Glutamatergic neuron (in vitro differentiated cells): Measurements from ENCODE around the gene TNFRSF8. TPM values are rescaled to one million over a fixed set of nuclear protein-coding genes. Genes with fewer than 3 reads are reported as not detected.
A peak's percentile ranks its signal among the peaks of the same experiment; 100 is the strongest.
"Not testable (repeated sequence)": the region's sequence is repeated elsewhere in the genome, so short reads cannot be mapped to it uniquely, and the experiment has no call there.

ENCODE experiments used
- DNase-seq: peaks from one replicate; pipeline ENCODE4 v3.0.0; 2022
- H3K27ac Mint-ChIP-seq: one replicate; pipeline ENCODE4 v1.8.0; 2020; ENCODE audit warnings: mild to moderate bottlenecking, mixed read lengths, inconsistent platforms; ENCODE audit not compliant: unreplicated experiment
- H3K27me3 Mint-ChIP-seq: one replicate; pipeline ENCODE4 v1.8.0; 2020; ENCODE audit warnings: mild to moderate bottlenecking, moderate library complexity, mixed read lengths, inconsistent platforms; ENCODE audit not compliant: unreplicated experiment
- H3K36me3 Mint-ChIP-seq: one replicate; pipeline ENCODE4 v1.8.0; 2020; ENCODE audit warnings: mild to moderate bottlenecking, mixed read lengths, inconsistent platforms; ENCODE audit not compliant: unreplicated experiment
- H3K4me1 Mint-ChIP-seq: one replicate; pipeline ENCODE4 v1.8.0; 2020; ENCODE audit warnings: mild to moderate bottlenecking, low read depth, mixed read lengths, inconsistent platforms; ENCODE audit not compliant: unreplicated experiment
- H3K4me3 Mint-ChIP-seq: one replicate; pipeline ENCODE4 v1.8.0; 2020; ENCODE audit warnings: mild to moderate bottlenecking, mixed read lengths, inconsistent platforms; ENCODE audit not compliant: unreplicated experiment
- H3K9me3 Mint-ChIP-seq: one replicate; pipeline ENCODE4 v1.8.0; 2020; ENCODE audit warnings: mild to moderate bottlenecking, moderate library complexity, mixed read lengths, inconsistent platforms; ENCODE audit not compliant: unreplicated experiment
- CTCF ChIP-seq: fragments of 200-600 bp; sonication (generic); IDR thresholded peaks from one replicate; pipeline ENCODE4 v1.5.0; 2021; ENCODE audit not compliant: partially characterized antibody, unreplicated experiment
- total RNA-seq: library from RNA; stranded (reverse); fragmentation: NEBNext Ultra II Directional; extraction: Animal tissue kit (Norgen Biotek cat#: 25700); gene quantifications from one replicate; pipeline ENCODE4 v1.2.1, GENCODE V29; 2021; ENCODE audit not compliant: unreplicated experiment

TNFRSF8 gene
- total RNA-seq, 1 donor from 2014 or later: not detected

- H3K4me3 Mint-ChIP-seq, H3K36me3 Mint-ChIP-seq, H3K9me3 Mint-ChIP-seq, H3K27me3 Mint-ChIP-seq, H3K4me1 Mint-ChIP-seq, H3K27ac Mint-ChIP-seq: not testable (repeated sequence)
- peak; percentile 58 for DNase-seq
- peak; percentile 22 for TF ChIP-seq CTCF
These were observed 43.8 kb downstream of the TNFRSF8 start for GRCh38 chr1:12106861-12107260.

GRCh38 chr1:12107718-12108117, 44.6 kb downstream of the TNFRSF8 start:
- DNase-seq: no peak
- Mint-ChIP-seq H3K36me3 (no peaks in the 10 kb centered on the region), H3K27ac (no peak overlapping the region), H3K4me1 (no peaks in the 10 kb centered on the region), H3K4me3 (no peak overlapping the region), H3K9me3 (peaks cover 2% of the 10 kb centered on the region), H3K27me3 (peaks cover 1% of the 10 kb centered on the region)
- no peak for TF ChIP-seq CTCF

- Mint-ChIP-seq H3K9me3 (peaks cover 2% of the 10 kb centered on the region), H3K27ac (no peak overlapping the region), H3K27me3 (peaks cover 1% of the 10 kb centered on the region), H3K36me3 (no peaks in the 10 kb centered on the region), H3K4me1 (no peaks in the 10 kb centered on the region), H3K4me3 (no peak overlapping the region)
- DNase-seq: no peak
- TF ChIP-seq CTCF: no peak
These were observed 46.8 kb downstream of the TNFRSF8 start for GRCh38 chr1:12109901-12110300.

GRCh38 chr1:12111741-12112140, 48.6 kb downstream of the TNFRSF8 start:
- Mint-ChIP-seq H3K4me3 (no peak overlapping the region), H3K9me3 (peaks cover 2% of the 10 kb centered on the region), H3K36me3 (no peaks in the 10 kb centered on the region), H3K27me3 (peaks cover 1% of the 10 kb centered on the region), H3K4me1 (no peaks in the 10 kb centered on the region), H3K27ac (no peak overlapping the region)
- no peak for DNase-seq
- no peak for TF ChIP-seq CTCF

- DNase-seq: no peak
- Mint-ChIP-seq H3K36me3 (no peaks in the 10 kb centered on the region), H3K4me3 (no peak overlapping the region), H3K27ac (no peak overlapping the region), H3K4me1 (no peaks in the 10 kb centered on the region), H3K27me3 (peaks cover 1% of the 10 kb centered on the region), H3K9me3 (peaks cover 2% of the 10 kb centered on the region)
- TF ChIP-seq CTCF: no peak
These were observed 49.6 kb downstream of the TNFRSF8 start for GRCh38 chr1:12112711-12113161.
